ENCODE measurements around the gene AQP1.
A peak's percentile ranks its signal among the peaks of the same experiment; 100 is the strongest.

AQP1 gene

GRCh38 chr7:30932562-30932961, 20.9 kb downstream of the AQP1 start:
- DNase-seq: no peak
- TF ChIP-seq, protein P1, sequence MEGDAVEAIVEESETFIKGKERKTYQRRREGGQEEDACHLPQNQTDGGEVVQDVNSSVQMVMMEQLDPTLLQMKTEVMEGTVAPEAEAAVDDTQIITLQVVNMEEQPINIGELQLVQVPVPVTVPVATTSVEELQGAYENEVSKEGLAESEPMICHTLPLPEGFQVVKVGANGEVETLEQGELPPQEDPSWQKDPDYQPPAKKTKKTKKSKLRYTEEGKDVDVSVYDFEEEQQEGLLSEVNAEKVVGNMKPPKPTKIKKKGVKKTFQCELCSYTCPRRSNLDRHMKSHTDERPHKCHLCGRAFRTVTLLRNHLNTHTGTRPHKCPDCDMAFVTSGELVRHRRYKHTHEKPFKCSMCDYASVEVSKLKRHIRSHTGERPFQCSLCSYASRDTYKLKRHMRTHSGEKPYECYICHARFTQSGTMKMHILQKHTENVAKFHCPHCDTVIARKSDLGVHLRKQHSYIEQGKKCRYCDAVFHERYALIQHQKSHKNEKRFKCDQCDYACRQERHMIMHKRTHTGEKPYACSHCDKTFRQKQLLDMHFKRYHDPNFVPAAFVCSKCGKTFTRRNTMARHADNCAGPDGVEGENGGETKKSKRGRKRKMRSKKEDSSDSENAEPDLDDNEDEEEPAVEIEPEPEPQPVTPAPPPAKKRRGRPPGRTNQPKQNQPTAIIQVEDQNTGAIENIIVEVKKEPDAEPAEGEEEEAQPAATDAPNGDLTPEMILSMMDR (IDR thresholded peaks at IDR 0.05; ENCODE audit: low read depth, low read length): no peak
- H3K9me3 ChIP-seq: no peaks in the 10 kb centered on the region
- no peaks in the 10 kb centered on the region for H3K27me3 ChIP-seq
- no peaks in the 10 kb centered on the region; the same call in none of the 2 replicates for H3K4me1 ChIP-seq
- no peaks in the 10 kb centered on the region for H3K36me3 ChIP-seq
- H3K4me3 ChIP-seq (ENCODE audit: low read depth, low read length): no peak overlapping the region

GRCh38 chr7:30933124-30933974, 21.7 kb downstream of the AQP1 start:
- H3K27me3 ChIP-seq: no peaks in the 10 kb centered on the region
- H3K36me3 ChIP-seq: no peaks in the 10 kb centered on the region
- TF ChIP-seq, protein P1 (IDR thresholded peaks at IDR 0.05; ENCODE audit: low read depth, low read length): no peak
- H3K4me1 ChIP-seq: no peaks in the 10 kb centered on the region; the same call in none of the 2 replicates
- no peak overlapping the region for H3K4me3 ChIP-seq (ENCODE audit: low read depth, low read length)
- DNase-seq: peak; percentile 9
- no peaks in the 10 kb centered on the region for H3K9me3 ChIP-seq

DNA sequence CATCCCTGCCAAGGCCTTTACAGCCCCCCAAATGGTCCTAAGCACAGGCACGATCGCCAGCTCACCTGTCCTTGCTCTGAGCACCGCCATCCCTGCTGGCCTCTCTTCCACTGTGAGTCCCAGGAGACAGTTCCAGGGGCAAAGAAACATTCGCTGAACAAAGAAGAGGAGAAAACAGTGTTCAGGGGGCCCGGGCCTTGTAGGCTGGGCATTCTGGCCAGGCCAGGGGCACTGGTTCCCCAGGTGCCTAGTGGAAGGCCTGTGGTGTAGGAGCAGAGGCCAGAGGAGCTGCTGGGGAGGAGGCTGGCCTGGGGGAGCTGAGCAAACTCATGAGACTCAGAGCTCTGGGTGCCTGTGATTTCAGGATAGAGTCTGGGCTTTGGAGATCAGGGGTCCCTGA, 22.6 kb downstream of the AQP1 start:
- H3K4me3 ChIP-seq (ENCODE audit: low read depth, low read length): no peak overlapping the region
- no peak for DNase-seq
- TF ChIP-seq, protein P1 (IDR thresholded peaks at IDR 0.05; ENCODE audit: low read depth, low read length): no peak

GRCh38 chr7:30934732-30935568, 23.3 kb downstream of the AQP1 start:
- Histone ChIP-seq H3K27me3 (no peaks in the 10 kb centered on the region), H3K36me3 (no peaks in the 10 kb centered on the region), H3K4me1 (no peaks in the 10 kb centered on the region; the same call in none of the 2 replicates), H3K9me3 (no peaks in the 10 kb centered on the region), H3K4me3 (ENCODE audit: low read depth, low read length) (no peak overlapping the region)
- DNase-seq: no peak
- TF ChIP-seq, protein P1 (IDR thresholded peaks at IDR 0.05; ENCODE audit: low read depth, low read length): no peak

More for the DNA sequence above, 22.6 kb downstream of the AQP1 start:
- Histone ChIP-seq H3K36me3 (no peaks in the 10 kb centered on the region), H3K27me3 (no peaks in the 10 kb centered on the region), H3K9me3 (no peaks in the 10 kb centered on the region), H3K4me1 (no peaks in the 10 kb centered on the region; the same call in none of the 2 replicates)

- Histone ChIP-seq H3K27me3 (no peaks in the 10 kb centered on the region), H3K36me3 (no peaks in the 10 kb centered on the region), H3K9me3 (no peaks in the 10 kb centered on the region), H3K4me3 (ENCODE audit: low read depth, low read length) (no peak overlapping the region), H3K4me1 (no peaks in the 10 kb centered on the region; the same call in 1 of the 2 replicates)
- TF ChIP-seq, protein P1 (IDR thresholded peaks at IDR 0.05; ENCODE audit: low read depth, low read length): no peak
- no peak for DNase-seq
Measured at GRCh38 chr7:30935569-30935877, 23.9 kb downstream of the AQP1 start.
